ENCODE results near the gene ATG101. TPM values are rescaled to one million over a fixed set of nuclear protein-coding genes. Genes with fewer than 3 reads are reported as not detected.

ATG101 gene
- polyA plus RNA-seq, 1 donor (not counting 4 experiments of a cell fraction or from before 2014, with no cell fraction given), result 62.7 TPM

- H3K27me3 ChIP-seq (ENCODE audit: control insufficient read depth, extremely low read depth, insufficient read depth, low read length), result peaks cover 3% of the 10 kb centered on the region
- H3K9ac ChIP-seq (ENCODE audit: control insufficient read depth, extremely low read depth, insufficient read depth, low read length), result no peak overlapping the region
- H3K27ac ChIP-seq (ENCODE audit: control insufficient read depth, insufficient read depth, low read length), result no peak overlapping the region
- no peaks in the 10 kb centered on the region for H4K20me1 ChIP-seq (ENCODE audit: control insufficient read depth, extremely low read depth, insufficient read depth, low read length)
- no peaks in the 10 kb centered on the region for H3K9me1 ChIP-seq (ENCODE audit: control insufficient read depth, extremely low read depth, insufficient read depth, low read length)
- no peak for TF ChIP-seq CTCF (optimal IDR thresholded peaks at IDR 0.05 in 1 of 3, IDR thresholded peaks at IDR 0.05 in 1 of 3, conservative IDR thresholded peaks at IDR 0.05 in 1 of 3; ENCODE audit: extremely low read depth in 1 of 3, insufficient read depth in 2 of 3, low read length in 3 of 3)
- no peak for TF ChIP-seq EZH2 (IDR thresholded peaks at IDR 0.05; ENCODE audit: low read length)
- FAIRE-seq, result no peak
- no peak overlapping the region for H3K4me3 ChIP-seq (ENCODE audit: control insufficient read depth in 2 of 3, extremely low read depth in 1 of 3, insufficient read depth in 2 of 3, low read depth in 1 of 3, low read length in 3 of 3)
- H3K9me3 ChIP-seq (ENCODE audit: control insufficient read depth, low read depth, low read length), result no peaks in the 10 kb centered on the region
- H3K36me3 ChIP-seq (ENCODE audit: control insufficient read depth in 2 of 2, extremely low read depth in 1 of 2, insufficient read depth in 2 of 2, low read length in 2 of 2), result no peaks in the 10 kb centered on the region
- dilution Hi-C loops (cut with MboI; ENCODE audit: extremely low pct_ligation_motif_present, low sequenced_read_pairs), result no loop called here
- no peaks in the 10 kb centered on the region for H3K79me2 ChIP-seq (ENCODE audit: control insufficient read depth, insufficient read depth, low read length)
- DNase-seq (ENCODE audit: low read depth, low spot score), result no peak
- no peak overlapping the region for H3K4me2 ChIP-seq (ENCODE audit: control insufficient read depth, extremely low read depth, insufficient read depth, low read depth, low read length)
- H2AFZ ChIP-seq (ENCODE audit: control insufficient read depth, low read length), result no peak overlapping the region
- H3K4me1 ChIP-seq (ENCODE audit: control insufficient read depth, extremely low read depth, insufficient read depth, low read length), result no peaks in the 10 kb centered on the region
Observed at GRCh38 chr12:52063082-52063924, 6.5 kb upstream of the ATG101 start.

DNA sequence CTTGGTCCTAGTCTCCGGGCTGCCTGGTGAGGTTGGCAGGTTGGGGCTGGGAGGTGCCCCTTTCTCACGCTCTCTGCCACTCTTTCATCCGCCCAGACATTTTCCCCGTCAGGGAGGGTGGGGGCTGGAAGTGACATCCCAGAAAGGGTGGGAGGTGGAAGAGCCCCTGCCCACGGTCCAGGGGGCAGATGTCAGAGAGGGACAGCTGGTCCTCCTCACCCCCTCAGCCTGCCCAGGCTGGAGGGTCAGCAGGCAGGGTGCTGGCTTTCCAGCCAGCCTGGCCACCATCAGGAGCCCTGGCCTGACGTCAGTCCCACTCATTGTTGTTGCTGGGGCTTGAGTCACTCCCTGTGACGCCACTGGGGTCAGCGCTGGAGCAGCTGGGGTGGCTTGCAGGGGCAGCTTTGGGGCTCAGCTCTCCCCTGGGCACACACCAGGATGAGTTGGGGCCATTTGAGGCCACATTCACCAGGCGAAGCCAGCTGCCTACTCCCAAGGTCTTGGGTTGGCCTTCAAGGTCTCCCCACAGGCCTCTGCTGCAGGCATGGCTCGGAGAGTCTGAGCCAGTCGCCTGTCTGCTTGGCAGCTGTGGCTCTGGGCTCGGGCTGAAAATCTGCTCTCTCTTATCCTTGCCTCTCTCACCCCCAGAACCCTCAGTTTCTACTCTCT, 5.7 kb upstream of the ATG101 start:
- Histone ChIP-seq H4K20me1 (ENCODE audit: control insufficient read depth, extremely low read depth, insufficient read depth, low read length) (no peaks in the 10 kb centered on the region), H3K79me2 (ENCODE audit: control insufficient read depth, insufficient read depth, low read length) (no peaks in the 10 kb centered on the region), H3K4me1 (ENCODE audit: control insufficient read depth, extremely low read depth, insufficient read depth, low read length) (peaks cover under 1% of the 10 kb centered on the region), H3K27ac (ENCODE audit: control insufficient read depth, insufficient read depth, low read length) (no peak overlapping the region), H3K9ac (ENCODE audit: control insufficient read depth, extremely low read depth, insufficient read depth, low read length) (no peak overlapping the region), H3K27me3 (ENCODE audit: control insufficient read depth, extremely low read depth, insufficient read depth, low read length) (peaks cover 3% of the 10 kb centered on the region), H2AFZ (ENCODE audit: control insufficient read depth, low read length) (no peak overlapping the region), H3K9me1 (ENCODE audit: control insufficient read depth, extremely low read depth, insufficient read depth, low read length) (no peaks in the 10 kb centered on the region), H3K4me2 (ENCODE audit: control insufficient read depth, extremely low read depth, insufficient read depth, low read depth, low read length) (no peak overlapping the region), H3K9me3 (ENCODE audit: control insufficient read depth, low read depth, low read length) (no peaks in the 10 kb centered on the region), H3K4me3 (ENCODE audit: control insufficient read depth in 2 of 3, extremely low read depth in 1 of 3, insufficient read depth in 2 of 3, low read depth in 1 of 3, low read length in 3 of 3) (no peak overlapping the region), H3K36me3 (ENCODE audit: control insufficient read depth in 2 of 2, extremely low read depth in 1 of 2, insufficient read depth in 2 of 2, low read length in 2 of 2) (no peaks in the 10 kb centered on the region)
- no peak for DNase-seq (ENCODE audit: low read depth, low spot score)
- FAIRE-seq, result no peak
- dilution Hi-C loops (cut with MboI; ENCODE audit: extremely low pct_ligation_motif_present, low sequenced_read_pairs), result no loop called here
- TF ChIP-seq CTCF (optimal IDR thresholded peaks at IDR 0.05 in 1 of 3, IDR thresholded peaks at IDR 0.05 in 1 of 3, conservative IDR thresholded peaks at IDR 0.05 in 1 of 3; ENCODE audit: extremely low read depth in 1 of 3, insufficient read depth in 2 of 3, low read length in 3 of 3) (no peak), EZH2 (IDR thresholded peaks at IDR 0.05; ENCODE audit: low read length) (no peak)
